K562 (cell line): ENCODE measurements around the gene MAST4. TPM values are rescaled to one million over a fixed set of nuclear protein-coding genes. Genes with fewer than 3 reads are reported as not detected.

Experiments
- ATAC-seq: fragments of 200-7000 bp; cut with Tn5 transposase; 3 replicates; pipeline ENCODE4 v1.9.1; 2020; ENCODE audit warnings: moderate library complexity
- BruUV-seq: library from RNA; stranded (reverse); fragments of 400-500 nt; replicated peaks from 2 replicates; lab custom pipeline; 2021; lab: Mats Ljungman, UMichigan
- CTCF ChIA-PET: fragments of 300-600 bp; formaldehyde crosslinking; extraction: SDS; loops from one replicate; lab custom pipeline; 2021; ENCODE audit warnings: low intra/inter-chr PET ratio; lab: Yijun Ruan, JAX
- POLR2A ChIA-PET: fragments of 300-600, 350-650 bp; sonication (Branson Sonifier 250); formaldehyde crosslinking; extraction: SDS; loops from one replicate; lab custom pipeline; 2021; ENCODE audit warnings: antibody characterized with exemption, inconsistent platforms; lab: Yijun Ruan, JAX
- DNase-seq, 4 experiments: peaks; one replicate each; pipeline versions ENCODE4 v3.0.0 to v3.0.0-alpha.2; 2011 to 2018; ENCODE audit warnings: low spot score in 3 of 4, mixed read lengths in 3 of 4; ENCODE audit errors: extremely low read depth in 1 of 4
- FAIRE-seq: peaks from 2 replicates; lab custom pipeline; 2011; peaks lifted over from hg19 to GRCh38; lab: Jason Lieb, UNC
- H2AFZ ChIP-seq: 2 replicates; pipeline ENCODE4 v1.6.0; 2011; ENCODE audit warnings: low read depth, low read length, control low read depth, inconsistent platforms
- H3K27ac ChIP-seq: fragments of 200-600 bp; 3 replicates; pipeline ENCODE4 v1.8.0; 2011; ENCODE audit warnings: low read depth, mild to moderate bottlenecking, control low read depth, inconsistent platforms, low read length, moderate library complexity, mixed read lengths; ENCODE audit errors: extremely low read depth
- H3K27me3 ChIP-seq, 2 experiments: fragments of 300-600 bp in 1 of 2; 2 replicates in 1 of 2; 3 replicates in 1 of 2; pipeline versions ENCODE4 v1.6.0 to v1.8.0; 2011; ENCODE audit warnings: inconsistent platforms in 2 of 2, low read length in 2 of 2, mild to moderate bottlenecking in 1 of 2, mixed read lengths in 1 of 2, moderate library complexity in 1 of 2; ENCODE audit not compliant: control insufficient read depth in 2 of 2, insufficient read depth in 2 of 2
- H3K36me3 ChIP-seq: fragments of 300-600 bp; 3 replicates; pipeline ENCODE4 v1.8.0; 2011; ENCODE audit warnings: mild to moderate bottlenecking, low read length, inconsistent platforms; ENCODE audit not compliant: control insufficient read depth, insufficient read depth
- H3K4me1 ChIP-seq, 2 experiments: fragments of 200-600 bp in 1 of 2; replicated peaks in 1 of 2; 2 replicates in 1 of 2; 3 replicates in 1 of 2; pipeline versions ENCODE4 v1.5.1 to v1.8.0; 2011; ENCODE audit warnings: inconsistent platforms in 2 of 2, low read length in 2 of 2, mild to moderate bottlenecking in 1 of 2, mixed read lengths in 1 of 2, moderate library complexity in 1 of 2; ENCODE audit not compliant: control insufficient read depth in 2 of 2, insufficient read depth in 2 of 2
- H3K4me2 ChIP-seq: 2 replicates; pipeline ENCODE4 v1.6.1; 2011; ENCODE audit warnings: low read length, control low read depth, inconsistent platforms, mixed read lengths; ENCODE audit not compliant: insufficient read depth
- H3K4me3 ChIP-seq: fragments of 200-600 bp; sonication (generic), shearing (Covaris generic); 2 replicates; pipeline ENCODE4 v1.5.1; 2016; ENCODE audit warnings: control low read depth, inconsistent platforms
- H3K79me2 ChIP-seq: fragments of 200-600 bp; 3 replicates; pipeline ENCODE4 v1.8.0; 2011; ENCODE audit warnings: low read length, inconsistent platforms; ENCODE audit not compliant: control insufficient read depth, insufficient read depth
- H3K9ac ChIP-seq, 2 experiments: 2 replicates each; pipeline versions ENCODE4 v1.6.0 to v1.6.1; 2011; ENCODE audit warnings: low read depth in 2 of 2, low read length in 2 of 2, control low read depth in 1 of 2, inconsistent platforms in 1 of 2, mild to moderate bottlenecking in 1 of 2, mixed read lengths in 1 of 2; ENCODE audit not compliant: insufficient read depth in 1 of 2
- H3K9me1 ChIP-seq: one replicate; pipeline ENCODE4 v1.6.0; 2011; ENCODE audit warnings: inconsistent platforms, mild to moderate bottlenecking, low read length, moderate library complexity; ENCODE audit not compliant: control insufficient read depth, insufficient read depth
- H3K9me3 ChIP-seq: replicated peaks from 2 replicates; pipeline ENCODE4 v1.5.1; 2011; ENCODE audit warnings: low read depth, low read length, inconsistent platforms; ENCODE audit not compliant: control insufficient read depth, insufficient read depth
- H4K20me1 ChIP-seq: replicated peaks from 2 replicates; pipeline ENCODE4 v1.6.1; 2011; ENCODE audit warnings: low read length, inconsistent platforms, mixed read lengths; ENCODE audit not compliant: control insufficient read depth, insufficient read depth
- ADNP ChIP-seq: fragments of 200-800 bp; sonication (Bioruptor generic); IDR thresholded peaks from 2 replicates; pipeline ENCODE4 v1.6.1; 2016; ENCODE audit warnings: missing genetic modification characterization, missing compliant biosample characterization
- ARID1B ChIP-seq: fragments of 450-650 bp; IDR thresholded peaks from 2 replicates; pipeline ENCODE4 v1.6.1; 2016; ENCODE audit warnings: antibody characterized with exemption, mild to moderate bottlenecking, inconsistent platforms
- ATF3 ChIP-seq, 2 experiments: fragments of 450-650 bp in 1 of 2; sonication (generic) in 1 of 2; formaldehyde crosslinking in 1 of 2; IDR thresholded peaks in 1 of 2; conservative IDR thresholded peaks in 1 of 2; 2 replicates each; pipeline versions ENCODE4 v1.6.1 to v1.8.1; 2016 to 2023; ENCODE audit warnings: mild to moderate bottlenecking in 2 of 2, moderate library complexity in 2 of 2, inconsistent platforms in 1 of 2, missing genetic modification reagents in 1 of 2
- CAMTA2 ChIP-seq: fragments of 250-450 bp; sonication (Bioruptor Pico); conservative IDR thresholded peaks from 2 replicates; pipeline ENCODE4 v1.5.1; 2022
- CEBPG ChIP-seq, 3 experiments: fragments of 200-800 bp in 1 of 3; sonication (Bioruptor generic) in 1 of 3; sonication (generic) in 1 of 3; formaldehyde crosslinking in 1 of 3; IDR thresholded peaks in 2 of 3; conservative IDR thresholded peaks in 1 of 3; 2 replicates each; pipeline versions ENCODE4 v1.6.1 to v1.8.0; 2016 to 2022; ENCODE audit warnings: missing compliant biosample characterization in 2 of 3, missing genetic modification characterization in 2 of 3, mild to moderate bottlenecking in 1 of 3, missing genetic modification reagents in 1 of 3
- GMEB1 ChIP-seq: fragments of 250-450 bp; sonication (Bioruptor Pico); IDR thresholded peaks from 2 replicates; pipeline ENCODE4 v1.4.0; 2020; ENCODE audit warnings: mild to moderate bottlenecking
- KLF1 ChIP-seq: fragments of 450-650 bp; IDR thresholded peaks from 2 replicates; pipeline ENCODE4 v1.6.1; 2016; ENCODE audit warnings: missing genetic modification characterization, missing compliant biosample characterization
- MCM3 ChIP-seq: fragments of 450-650 bp; IDR thresholded peaks from 2 replicates; pipeline ENCODE4 v1.6.1; 2016
- NFIX ChIP-seq: fragments of 250-450 bp; sonication (Bioruptor Pico); IDR thresholded peaks from 2 replicates; pipeline ENCODE4 v1.4.0; 2020; ENCODE audit warnings: low read depth, mild to moderate bottlenecking, moderate library complexity
- RBM17 ChIP-seq: fragments of 200-400 bp; formaldehyde crosslinking; IDR thresholded peaks from 2 replicates; pipeline ENCODE4 v1.6.1; 2017; ENCODE audit warnings: low read depth, mild to moderate bottlenecking, low read length, borderline replicate concordance
- RBM39 ChIP-seq: fragments of 200-400 bp; formaldehyde crosslinking; optimal IDR thresholded peaks from 2 replicates; pipeline ENCODE3; 2018; ENCODE audit warnings: low read depth, low read length
- SMARCA4 ChIP-seq: fragments of 450-650 bp; IDR thresholded peaks from 2 replicates; pipeline ENCODE4 v1.6.1; 2016
- TBP ChIP-seq: optimal IDR thresholded peaks from 2 replicates; pipeline ENCODE3; 2011; ENCODE audit warnings: low read depth, low read length, improper control_type of control experiment
- in situ Hi-C: fragments of 300-500 bp; cut with MboI; formaldehyde crosslinking; loops from 4 replicates; pipeline ENCODE4 v1.15.0; 2018; ENCODE audit warnings: inconsistent platforms, mixed read lengths
- intact Hi-C: fragments of 100-400 bp; cut with micrococcal nuclease; formaldehyde crosslinking; loops from 2 replicates; pipeline ENCODE4 v1.14.2; 2022
- polyA plus RNA-seq, 8 experiments: library from polyadenylated mRNA; depleted of rRNA in 4 of 8; stranded (reverse) in 5 of 8; unstranded in 3 of 8; fragments of >200 nt; fragmentation: Nextera tagmentation in 2 of 8; fragmentation: Illumina TruSeq in 1 of 8; extraction: Ambion mirVana in 2 of 8; extraction: Trizol in 1 of 8; gene quantifications; 2 replicates each; pipeline versions ENCODE4 v1.2.1 to v1.2.3, GENCODE V29; 2011 to 2014; ENCODE audit warnings: inconsistent platforms in 1 of 8, missing spikeins in 1 of 8
- total RNA-seq, 7 experiments: library from RNA; depleted of rRNA in 6 of 7; stranded (reverse); fragments of >200 nt in 6 of 7; fragmentation: Illumina TruSeq in 2 of 7; extraction: Trizol in 2 of 7; gene quantifications; 2 replicates each; pipeline versions ENCODE4 v1.2.1 to v1.2.3, GENCODE V29; 2011 to 2021; ENCODE audit warnings: low replicate concordance in 1 of 7
- TF ChIP-seq, protein P1 (sequence below): fragments of 450-650 bp; conservative IDR thresholded peaks from 2 replicates; pipeline ENCODE4 v1.6.1; 2016; ENCODE audit warnings: missing genetic modification characterization, low read depth, mild to moderate bottlenecking, missing compliant biosample characterization, moderate library complexity

MAST4 gene
- total and polyA plus RNA-seq, 9 of the 15 experiments (the other 6 are each of a cell fraction or from before 2014, with no cell fraction given) = 0.88 to 10.1 (median 5.2) TPM

DNA sequence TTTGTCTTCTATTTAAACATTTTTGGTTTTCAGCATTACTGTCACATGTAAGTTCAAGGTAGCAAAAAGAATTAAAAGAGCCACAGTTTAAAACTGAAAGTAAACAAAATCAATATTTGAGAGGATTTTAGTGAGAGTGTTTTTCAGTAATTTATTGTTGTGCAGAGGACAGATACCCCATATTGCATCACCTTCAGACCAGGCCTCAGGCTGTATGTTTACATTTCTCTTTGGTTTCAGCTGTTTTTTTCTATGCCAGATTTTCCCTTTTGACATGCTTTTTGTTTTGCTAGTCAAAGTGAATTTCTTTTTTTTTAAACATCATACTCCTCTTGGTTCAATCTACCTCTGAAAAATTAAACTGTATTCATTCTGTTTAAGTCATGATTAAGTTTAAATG lies 47.2 kb downstream of the MAST4 start:
- H3K9me1 ChIP-seq = no peaks in the 10 kb centered on the region
- no peak overlapping the region for H3K27ac ChIP-seq
- H2AFZ ChIP-seq = no peak overlapping the region
- intact Hi-C loops (no loop called here), in situ Hi-C loops (no loop called here)
- H3K9ac ChIP-seq = no peak overlapping the region
- no peaks in the 10 kb centered on the region for H3K36me3 ChIP-seq
- no peaks in the 10 kb centered on the region for H3K9me3 ChIP-seq
- H3K4me3 ChIP-seq = no peak overlapping the region
- no TSS peak for BruUV-seq
- no peak for TF ChIP-seq NFIX (CRISPR knock-in tag)
- TF ChIP-seq CEBPG (CRISPR knock-in tag; IDR thresholded peaks at IDR 0.05) = no peak
- TF ChIP-seq CEBPG (tag; conservative IDR thresholded peaks at IDR 0.05 in 1 of 2, IDR thresholded peaks at IDR 0.05 in 1 of 2) = peak; percentile 36 to 37; a peak in 2 of 4 replicates
- TF ChIP-seq ATF3 (IDR thresholded peaks at IDR 0.05) = peak; percentile 45
- TF ChIP-seq ATF3 (CRISPR knock-in tag; conservative IDR thresholded peaks at IDR 0.05) = no peak
- TF ChIP-seq SMARCA4 = no peak
- no peak for FAIRE-seq
- ChIA-PET CTCF (no interaction called here), POLR2A (interaction anchor here (0.6 kb wide), 1 partner anchor 777 kb away, joined by 3 read pairs; no protein-coding TSS in a partner anchor)
- no peak for DNase-seq
- no peak overlapping the region for H3K4me2 ChIP-seq
- no peak for ATAC-seq
- no peaks in the 10 kb centered on the region for H3K27me3 ChIP-seq
- H3K4me1 ChIP-seq = no peaks in the 10 kb centered on the region
- no peaks in the 10 kb centered on the region for H3K79me2 ChIP-seq
- no peaks in the 10 kb centered on the region for H4K20me1 ChIP-seq

DNA sequence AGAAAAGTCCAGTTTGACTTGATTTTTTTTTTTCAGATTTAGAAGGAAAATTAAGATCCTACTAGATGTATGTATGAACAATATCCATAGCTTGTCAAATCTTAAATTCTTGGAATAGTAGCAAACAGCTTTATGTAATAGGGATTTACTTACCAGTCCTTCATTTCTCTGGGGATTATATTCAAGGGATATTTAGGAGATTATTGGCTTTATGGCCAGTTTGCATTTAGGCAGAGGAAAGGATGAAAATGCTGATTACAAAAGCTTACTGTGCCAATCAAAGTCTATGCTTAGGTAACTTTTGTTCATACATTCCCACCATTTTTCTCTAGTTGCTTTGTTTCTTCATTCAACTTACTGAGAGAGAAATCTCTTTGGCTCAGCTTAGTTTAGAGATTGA lies 47.9 kb downstream of the MAST4 start:
- Histone ChIP-seq H3K9me3 (no peaks in the 10 kb centered on the region), H3K4me2 (no peak overlapping the region), H4K20me1 (no peaks in the 10 kb centered on the region), H3K4me3 (no peak overlapping the region), H3K36me3 (no peaks in the 10 kb centered on the region), H3K27me3 (no peaks in the 10 kb centered on the region), H3K4me1 (no peaks in the 10 kb centered on the region), H3K9ac (no peak overlapping the region), H3K9me1 (no peaks in the 10 kb centered on the region), H2AFZ (no peak overlapping the region), H3K27ac (no peak overlapping the region), H3K79me2 (no peaks in the 10 kb centered on the region)
- ATAC-seq (no peak), DNase-seq (no peak), FAIRE-seq (no peak)
- intact Hi-C loops (no loop called here), in situ Hi-C loops (no loop called here)
- BruUV-seq = no TSS peak
- ChIA-PET POLR2A (interaction anchor here (0.5 to 0.6 kb wide), 2 partner anchors 24 to 27 kb away, joined by 3 to 5 read pairs; no protein-coding TSS in a partner anchor), CTCF (no interaction called here)
- TF ChIP-seq KLF1 (tag) = no peak
- TF ChIP-seq, protein P1, sequence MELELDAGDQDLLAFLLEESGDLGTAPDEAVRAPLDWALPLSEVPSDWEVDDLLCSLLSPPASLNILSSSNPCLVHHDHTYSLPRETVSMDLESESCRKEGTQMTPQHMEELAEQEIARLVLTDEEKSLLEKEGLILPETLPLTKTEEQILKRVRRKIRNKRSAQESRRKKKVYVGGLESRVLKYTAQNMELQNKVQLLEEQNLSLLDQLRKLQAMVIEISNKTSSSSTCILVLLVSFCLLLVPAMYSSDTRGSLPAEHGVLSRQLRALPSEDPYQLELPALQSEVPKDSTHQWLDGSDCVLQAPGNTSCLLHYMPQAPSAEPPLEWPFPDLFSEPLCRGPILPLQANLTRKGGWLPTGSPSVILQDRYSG (tag) = no peak
- TF ChIP-seq CAMTA2 (CRISPR knock-in tag) = no peak
- TF ChIP-seq ARID1B = no peak
- TF ChIP-seq GMEB1 (CRISPR knock-in tag) = no peak
- TF ChIP-seq RBM39 = no peak
- no peak for TF ChIP-seq MCM3
- no peak for TF ChIP-seq TBP
- TF ChIP-seq ADNP = no peak
- no peak for TF ChIP-seq RBM17
